Measurements from ENCODE around the gene SLC30A10. TPM values are rescaled to one million over a fixed set of nuclear protein-coding genes. Genes with fewer than 3 reads are reported as not detected.
"Not testable (repeated sequence)": the region's sequence is repeated elsewhere in the genome, so short reads cannot be mapped to it uniquely, and the experiment has no call there.

Gene SLC30A10
- total RNA-seq, 1 donor from 2014 or later: not detected

DNA sequence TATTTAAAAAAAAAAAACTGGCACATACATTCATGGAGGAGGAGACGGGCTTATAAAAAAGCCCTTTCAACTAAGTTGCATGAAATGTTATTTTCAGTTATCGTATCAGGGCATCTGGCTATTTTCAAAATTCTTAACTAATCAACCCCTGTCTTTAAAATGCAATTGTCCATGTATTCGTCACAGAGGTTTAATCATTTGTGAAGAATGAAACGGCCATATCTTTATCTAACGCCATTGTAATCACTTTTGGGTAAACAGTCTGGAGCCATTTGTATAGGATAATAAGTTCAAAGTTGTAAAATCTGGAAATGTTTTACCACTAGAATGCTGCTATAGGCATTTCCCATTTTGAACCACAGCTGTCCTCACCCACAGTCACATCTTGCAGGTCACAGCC is 30.4 kb downstream of the SLC30A10 start:
- DNase-seq (ENCODE audit: low read depth): no peak

GRCh38 chr1:219892271-219892670 is 36.1 kb downstream of the SLC30A10 start:
- not testable (repeated sequence) for DNase-seq (ENCODE audit: low read depth)

- DNase-seq (ENCODE audit: low read depth): not testable (repeated sequence)
These were observed 36.5 kb downstream of the SLC30A10 start for GRCh38 chr1:219891846-219892245.

- DNase-seq (ENCODE audit: low read depth): not testable (repeated sequence)
These were observed 39.7 kb downstream of the SLC30A10 start for GRCh38 chr1:219888667-219889066.

DNA sequence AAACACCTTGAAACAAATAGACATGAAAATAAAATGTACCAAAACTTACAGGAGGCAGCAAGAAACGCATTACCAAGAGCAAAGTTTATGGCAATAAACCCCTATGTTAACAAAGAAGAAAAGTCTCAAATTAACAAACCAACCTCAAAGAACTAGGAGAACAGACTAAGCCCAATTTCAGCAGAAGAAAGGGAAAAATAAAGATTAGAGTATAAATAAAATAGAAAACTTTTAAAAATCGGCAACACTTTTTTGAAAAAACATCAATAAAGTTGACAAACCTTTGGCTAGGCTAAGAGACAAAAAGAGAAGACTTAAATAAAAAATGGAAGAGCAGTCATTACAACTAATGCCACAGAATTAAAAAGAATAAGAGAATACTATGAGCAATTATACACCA is 42.7 kb downstream of the SLC30A10 start:
- no peak for DNase-seq (ENCODE audit: low read depth)

DNA sequence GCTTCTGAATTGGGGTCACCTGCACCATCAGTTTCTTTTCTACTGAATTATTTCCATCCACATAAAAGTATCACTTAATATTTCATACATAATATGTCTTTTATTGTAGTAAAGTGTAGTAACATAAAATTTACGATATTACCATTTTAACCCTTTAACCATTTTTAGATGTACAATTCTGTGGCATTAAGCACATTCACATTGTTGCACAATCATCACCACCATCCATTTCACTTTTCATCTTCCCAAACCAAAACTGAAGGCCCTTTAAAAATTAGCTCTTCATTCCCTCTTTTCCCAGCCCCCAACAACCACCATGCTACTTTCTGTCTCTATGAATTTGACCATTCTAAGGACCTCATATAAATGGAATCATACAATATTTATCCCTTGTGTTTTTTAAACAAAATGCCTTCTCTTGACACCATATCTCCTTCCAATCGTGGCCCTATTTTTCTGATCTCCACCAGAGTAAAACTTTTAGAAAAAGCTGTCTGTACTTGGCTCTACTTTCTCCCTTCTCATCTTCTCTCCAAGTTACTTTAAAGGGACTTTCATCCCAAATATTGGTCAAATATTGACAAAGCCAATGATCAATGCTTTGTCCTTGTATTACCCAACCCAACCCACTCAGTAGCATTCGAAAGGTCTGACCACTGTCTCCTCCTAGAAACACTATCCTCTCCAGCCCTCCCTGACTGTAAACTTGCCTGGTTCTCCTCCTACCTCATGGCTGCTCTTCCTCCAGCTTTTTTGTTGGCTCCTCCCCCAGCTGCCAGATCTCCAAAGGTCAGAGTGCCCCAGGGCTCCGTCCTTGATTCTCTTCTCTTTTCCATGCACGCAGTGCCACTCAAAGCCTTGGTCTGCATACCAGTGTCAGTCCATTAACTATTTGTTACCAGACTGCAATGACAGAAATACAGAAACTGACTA is 44.7 kb downstream of the SLC30A10 start:
- no peak for DNase-seq (ENCODE audit: low read depth)

DNA sequence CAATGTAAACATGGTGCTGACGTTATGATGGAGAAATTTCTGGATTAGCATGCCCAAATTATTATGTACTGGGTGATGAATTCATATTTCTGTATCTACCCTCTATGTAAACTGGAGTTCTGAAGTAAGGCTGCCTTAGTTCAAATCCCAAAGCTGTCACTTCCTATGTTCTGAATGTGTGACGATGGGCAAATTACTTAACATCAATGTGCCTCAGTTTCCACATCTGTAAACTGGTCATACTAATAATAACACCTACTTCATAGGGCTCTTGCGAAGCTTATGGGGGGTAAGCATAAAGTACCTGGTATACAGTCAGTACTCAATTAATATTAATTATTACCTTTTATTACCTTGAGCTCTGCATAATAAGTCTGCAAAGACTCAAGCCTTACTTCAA is 45.6 kb downstream of the SLC30A10 start:
- DNase-seq (ENCODE audit: low read depth): no peak

DNA sequence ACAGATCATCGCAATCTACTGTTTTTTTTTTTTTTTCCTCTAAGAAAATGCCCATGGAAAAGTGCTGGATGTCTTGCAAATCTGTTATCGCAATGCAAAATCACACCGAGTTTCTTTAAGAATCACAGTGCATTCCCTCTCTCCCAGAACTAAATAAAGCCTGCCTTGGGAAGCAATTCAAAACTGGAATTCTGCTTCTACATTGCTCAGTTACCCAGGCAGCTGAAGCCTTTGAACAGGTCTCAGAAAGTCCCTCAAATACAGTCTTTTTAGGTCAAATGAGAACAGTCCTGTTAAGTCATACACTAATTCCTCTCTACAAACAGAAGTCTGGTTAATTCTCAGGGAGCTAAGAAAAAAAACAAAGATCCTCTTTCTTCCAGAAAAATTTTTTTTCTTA is 46.3 kb downstream of the SLC30A10 start:
- DNase-seq (ENCODE audit: low read depth): no peak

DNA sequence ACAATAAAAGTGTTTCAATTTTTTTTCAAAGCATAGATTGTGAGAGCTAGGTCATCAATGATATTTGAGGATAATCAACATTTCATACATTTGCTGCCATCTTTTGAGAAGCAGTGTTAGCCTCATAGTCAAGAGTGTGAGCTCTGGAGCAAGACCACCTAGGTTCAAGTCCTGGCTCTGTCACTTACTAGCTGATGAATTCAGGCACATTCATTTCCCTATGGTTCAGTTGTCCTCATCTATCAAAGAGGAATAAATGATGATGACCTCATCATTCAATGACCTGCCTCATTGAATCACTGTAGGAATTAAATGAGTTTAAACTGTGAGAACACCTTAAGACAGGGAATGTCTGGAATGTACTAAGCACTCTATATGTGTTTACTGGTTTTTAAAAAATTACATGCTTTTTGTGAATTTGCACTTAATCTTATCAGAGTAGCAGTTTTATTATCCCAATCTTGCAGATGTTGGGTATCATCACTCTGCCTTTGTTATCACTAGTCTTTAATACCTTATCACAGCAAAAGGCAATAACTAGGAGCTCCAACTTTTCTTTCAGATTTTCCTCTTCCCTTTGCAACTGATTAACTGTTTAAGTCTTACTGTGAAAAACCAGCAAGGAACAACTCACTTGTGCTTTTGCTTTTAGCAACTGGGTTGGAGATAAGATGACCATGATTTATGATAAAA is 47.4 kb downstream of the SLC30A10 start:
- no peak for DNase-seq (ENCODE audit: low read depth)

- DNase-seq (ENCODE audit: low read depth): no peak
These were observed 51.6 kb downstream of the SLC30A10 start for GRCh38 chr1:219876798-219877209.

GRCh38 chr1:219875860-219876259 is 52.5 kb downstream of the SLC30A10 start:
- no peak for DNase-seq (ENCODE audit: low read depth)

DNA sequence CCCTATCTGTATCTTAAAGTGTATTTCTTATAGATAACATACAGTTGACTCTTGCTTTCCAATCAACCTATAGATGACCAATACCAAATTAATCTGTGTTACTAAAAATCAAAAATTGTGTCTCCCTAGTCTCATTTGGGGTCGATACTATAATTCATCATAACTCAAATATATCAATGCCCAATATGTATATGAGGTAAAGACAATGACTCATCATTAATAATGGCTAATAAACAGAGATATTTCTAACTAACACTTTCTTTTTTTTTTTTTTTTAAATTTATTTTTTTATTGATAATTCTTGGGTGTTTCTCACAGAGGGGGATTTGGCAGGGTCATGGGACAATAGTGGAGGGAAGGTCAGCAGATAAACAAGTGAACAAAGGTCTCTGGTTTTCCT is 55.8 kb downstream of the SLC30A10 start:
- not testable (repeated sequence) for DNase-seq (ENCODE audit: low read depth)

- no peak for DNase-seq (ENCODE audit: low read depth)
These were observed 56.8 kb downstream of the SLC30A10 start for GRCh38 chr1:219871427-219872057.

GRCh38 chr1:219868615-219869014 is 59.7 kb downstream of the SLC30A10 start:
- not testable (repeated sequence) for DNase-seq (ENCODE audit: low read depth)

Other genes with a start within 250 kb of the SLC30A10 start
- 69.3 and 83.8 TPM in 2 replicates for gene EPRS1, start 117.9 kb upstream of the SLC30A10 start, total RNA-seq
- 30.6 and 32.3 TPM in 2 replicates for gene BPNT1, start 161.2 kb upstream of the SLC30A10 start, total RNA-seq
- gene IARS2, start 165.6 kb upstream of the SLC30A10 start, total RNA-seq: 82.0 and 90.6 TPM in 2 replicates